Right cardiac atrium (tissue), 5 donors: ENCODE results near the gene ELAVL3. TPM values are rescaled to one million over a fixed set of nuclear protein-coding genes. Genes with fewer than 3 reads are reported as not detected.
"Not testable (repeated sequence)": the region's sequence is repeated elsewhere in the genome, so short reads cannot be mapped to it uniquely, and the experiment has no call there.

Source experiments
- ATAC-seq, 2 donors: fragments of 200-7000 bp; cut with Tn5 transposase; one replicate each; pipeline versions ENCODE4 v1.8.0 to v1.9.1; 2020; ENCODE audit warnings: moderate library complexity in 2 of 2, mild to moderate bottlenecking in 1 of 2
- DNase-seq, 3 donors: peaks; one replicate each; pipeline ENCODE4 v3.0.0-alpha.2; 2020
- H3K27ac ChIP-seq: one replicate; pipeline ENCODE4 v1.5.1; 2013; ENCODE audit warnings: mild to moderate bottlenecking, low read length, control low read depth, moderate library complexity
- H3K27me3 ChIP-seq: one replicate; pipeline ENCODE4 v1.6.1; 2013; ENCODE audit not compliant: control insufficient read depth, insufficient read depth
- H3K4me1 ChIP-seq: one replicate; pipeline ENCODE4 v1.6.1; 2013; ENCODE audit warnings: low read length; ENCODE audit not compliant: control insufficient read depth, insufficient read depth
- H3K4me3 ChIP-seq: one replicate; pipeline ENCODE4 v1.5.1; 2013; ENCODE audit warnings: low read length, control low read depth
- H3K9me3 ChIP-seq: one replicate; pipeline ENCODE4 v1.6.1; 2013; ENCODE audit warnings: low read length; ENCODE audit not compliant: control insufficient read depth
- whole genome bisulfite sequencing: extraction: QIAGEN DNeasy Blood & Tissue Kit; methylation state at CpG from one replicate; pipeline ENCODE4 v1.1.7; 2013; 5-methylcytosine and 5-hydroxymethylcytosine counted together
- intact Hi-C, 4 donors: fragments of 100-400 bp; cut with DNase I; formaldehyde crosslinking; loops; one replicate each; pipeline versions ENCODE4 v1.11.0 to v1.14.0; 2022 to 2023
- polyA plus RNA-seq: library from polyadenylated mRNA; stranded (reverse); fragments of 200-250 nt; gene quantifications from one replicate; pipeline ENCODE4 v1.2.3, GENCODE V29; 2013
- total RNA-seq, 4 donors: library from RNA; stranded (reverse); fragmentation: NEBNext Ultra II Directional; extraction: Animal tissue kit (Norgen Biotek cat#: 25700); gene quantifications; one replicate each; pipeline ENCODE4 v1.2.1, GENCODE V29; 2021
- donor health status: healthy with polysubstance abuse.
- donor health status: DM: no; HTN: yes; CAD: no.
- donor health status: DM: no; HTN: no; CAD: no.
- donor health status: DM: no; HTN: yes; CAD: no; lungs with severe emphysema.
- donor health status: DM: yes; HTN: yes; CAD: no.

Gene ELAVL3
- total and polyA plus RNA-seq, 5 donors = 0.14 TPM; not detected in 4

DNA sequence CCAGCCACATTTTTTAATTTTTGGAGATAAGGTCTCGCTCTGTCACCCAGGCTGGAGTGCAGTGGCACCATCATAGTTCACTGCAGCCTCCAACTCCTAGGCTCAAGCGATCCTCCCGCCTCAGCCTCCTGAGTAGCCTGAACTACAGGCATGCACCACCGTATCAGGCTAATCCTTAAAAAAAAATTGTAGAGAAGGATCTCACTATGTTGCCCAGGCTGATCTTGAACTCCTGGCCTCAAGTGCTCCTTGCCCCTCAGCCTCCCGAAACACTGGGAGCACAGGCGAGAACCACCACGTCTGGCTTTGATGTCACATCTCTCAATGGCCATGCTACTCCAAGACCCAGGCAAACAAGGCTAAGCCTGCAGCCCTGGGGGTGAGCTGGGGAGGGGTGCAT lies 24.2 kb downstream of the ELAVL3 start:
- no peak overlapping the region for H3K4me3 ChIP-seq
- WGBS = 90% methylated on average over 7 of the region's 7 CpGs
- H3K9me3 ChIP-seq = no peaks in the 10 kb centered on the region
- H3K4me1 ChIP-seq = no peaks in the 10 kb centered on the region
- no peak overlapping the region for H3K27ac ChIP-seq
- no peak for ATAC-seq
- intact Hi-C loops = no loop called here
- no peaks in the 10 kb centered on the region for H3K27me3 ChIP-seq
- DNase-seq = no peak

DNA sequence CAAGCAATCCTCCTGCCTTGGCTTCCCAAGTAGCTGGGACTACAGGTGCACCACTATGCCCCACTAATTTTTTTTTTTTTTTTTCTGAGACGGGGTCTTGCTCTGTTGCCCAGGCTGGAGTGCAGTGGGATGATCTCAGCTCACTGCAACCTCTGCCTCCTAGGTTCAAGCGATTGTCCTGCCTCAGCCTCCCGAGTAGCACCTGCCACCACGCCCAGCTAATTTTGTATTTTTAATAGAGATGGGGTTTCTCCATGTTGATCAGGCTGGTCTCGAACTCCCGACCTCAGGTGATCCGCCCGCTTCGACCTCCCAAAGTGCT lies 25.7 kb downstream of the ELAVL3 start:
- H3K4me3 ChIP-seq, H3K27me3 ChIP-seq, intact Hi-C loops, H3K27ac ChIP-seq, ATAC-seq, H3K4me1 ChIP-seq, DNase-seq, H3K9me3 ChIP-seq: not testable (repeated sequence)
- WGBS = 87% methylated on average over 9 of the region's 9 CpGs

DNA sequence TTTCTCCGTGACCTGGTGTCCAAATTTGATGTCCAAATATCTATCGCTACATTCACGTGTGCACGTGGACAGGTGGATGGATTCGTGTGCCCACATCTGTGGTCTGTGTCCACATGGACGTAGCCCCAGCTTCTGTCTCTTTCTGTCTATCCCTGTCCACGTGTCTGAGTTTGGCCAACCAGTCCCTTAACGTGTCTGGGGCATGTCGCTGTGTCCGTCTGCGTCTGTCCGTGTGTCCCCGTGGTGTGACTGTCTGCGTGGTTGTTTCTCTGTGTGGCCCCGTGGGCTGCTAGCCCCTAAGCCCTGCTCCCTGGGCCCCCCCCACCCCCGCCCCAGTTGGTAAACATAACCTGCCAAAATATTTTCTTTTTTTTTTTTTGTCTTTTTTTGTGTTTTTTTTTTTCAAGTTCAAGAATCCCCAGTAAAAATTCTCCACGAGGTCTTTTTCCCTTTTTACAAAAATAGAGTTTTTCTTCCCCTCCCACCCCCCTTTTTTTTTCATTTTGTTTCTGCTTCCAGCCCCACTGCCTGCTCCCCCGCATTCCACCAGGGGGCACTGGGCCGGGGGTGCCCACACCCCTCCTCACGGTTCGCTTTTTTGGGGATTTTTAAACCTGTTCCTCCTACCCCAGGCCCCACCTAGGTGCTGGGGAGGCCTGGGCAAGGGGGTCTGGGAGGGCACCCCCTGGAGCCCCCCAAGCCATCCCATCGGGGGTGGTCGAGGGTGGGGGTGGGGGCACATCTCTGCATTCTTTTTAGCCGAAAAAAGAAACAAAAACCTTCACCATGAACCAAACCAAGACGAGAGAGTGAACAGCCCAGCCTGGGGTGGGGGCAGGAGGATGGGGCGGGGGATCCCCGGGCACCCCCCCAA lies 27.1 kb downstream of the ELAVL3 start:
- H3K4me1 ChIP-seq = no peaks in the 10 kb centered on the region
- no peaks in the 10 kb centered on the region for H3K9me3 ChIP-seq
- intact Hi-C loops = no loop called here
- no peak overlapping the region for H3K4me3 ChIP-seq
- no peaks in the 10 kb centered on the region for H3K27me3 ChIP-seq
- 57% methylated on average over 27 of the region's 27 CpGs for WGBS
- ATAC-seq = no peak
- DNase-seq = no peak
- no peak overlapping the region for H3K27ac ChIP-seq

DNA sequence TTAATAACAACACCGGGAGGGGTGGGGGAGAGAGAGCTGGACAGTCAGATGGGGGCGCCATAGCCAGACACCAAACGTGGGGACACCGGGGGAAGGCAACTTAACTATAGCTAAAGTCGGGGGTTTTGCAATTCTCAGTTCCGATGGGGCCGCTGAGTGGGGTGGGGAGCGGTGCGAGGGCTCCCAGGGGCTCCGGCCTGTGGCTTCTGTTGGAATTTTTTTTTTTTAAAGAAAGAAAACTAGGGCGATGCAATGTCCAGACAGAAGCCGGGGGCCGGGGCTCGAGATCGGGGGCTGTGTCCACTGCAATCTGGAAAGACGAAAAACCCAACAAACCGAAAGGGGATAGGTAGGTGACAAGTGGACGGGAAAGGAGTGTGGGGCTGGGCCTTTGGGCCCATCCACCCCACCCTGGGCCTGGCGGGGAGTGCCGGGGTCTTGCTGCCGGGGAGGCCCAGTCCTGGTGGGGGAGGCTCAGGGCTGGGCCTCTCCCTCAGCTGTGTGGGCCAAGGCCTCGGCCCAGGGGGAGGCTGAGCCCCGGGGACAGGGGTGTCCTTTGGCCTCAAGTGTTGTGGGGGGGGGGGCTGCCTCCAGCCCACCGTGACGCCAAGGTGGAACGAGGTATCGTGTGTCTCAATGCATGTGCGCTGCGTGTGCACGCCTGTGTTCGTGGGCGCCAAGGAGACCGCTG lies 28.1 kb downstream of the ELAVL3 start:
- Histone ChIP-seq H3K4me3 (no peak overlapping the region), H3K4me1 (no peaks in the 10 kb centered on the region), H3K27me3 (no peaks in the 10 kb centered on the region), H3K27ac (no peak overlapping the region), H3K9me3 (no peaks in the 10 kb centered on the region)
- WGBS = 75% methylated on average over 33 of the region's 33 CpGs
- intact Hi-C loops = no loop called here
- DNase-seq (no peak), ATAC-seq (no peak)

DNA sequence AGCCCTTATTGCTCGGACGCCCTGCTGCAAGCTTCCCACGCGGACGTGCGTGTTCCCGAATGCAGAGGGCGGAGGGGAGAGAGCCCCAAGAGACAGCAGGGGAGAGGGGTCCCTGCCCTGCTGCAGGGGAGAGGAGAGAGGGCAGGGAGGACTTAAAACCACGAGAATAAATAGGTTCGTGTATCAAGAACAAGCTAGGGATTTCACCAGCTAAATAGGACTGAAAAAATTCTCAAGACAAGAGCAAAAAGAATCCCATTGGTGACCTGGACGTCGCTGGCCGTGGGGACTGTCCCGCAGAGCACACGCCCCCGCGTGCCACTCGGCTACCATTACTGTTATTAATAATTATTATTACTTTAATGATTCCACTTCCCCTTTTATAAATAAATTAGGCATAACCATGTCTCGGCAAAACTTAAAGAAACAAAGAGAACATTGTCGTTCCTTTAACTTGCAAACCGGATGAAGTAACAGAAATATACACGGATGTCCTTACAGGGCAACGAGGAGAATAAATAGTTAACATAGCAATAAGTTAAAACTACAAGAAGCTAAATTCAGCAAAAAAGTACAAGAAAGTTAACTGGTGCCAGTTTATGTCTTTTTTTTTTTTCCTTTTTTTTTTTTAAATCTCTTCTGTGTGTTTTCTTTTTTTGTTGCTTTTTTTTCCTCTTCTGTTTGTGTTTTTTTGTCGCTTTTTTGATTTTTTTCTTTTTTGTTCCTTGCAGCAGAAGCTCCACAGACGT lies 28.8 kb downstream of the ELAVL3 start:
- no peak for DNase-seq

DNA sequence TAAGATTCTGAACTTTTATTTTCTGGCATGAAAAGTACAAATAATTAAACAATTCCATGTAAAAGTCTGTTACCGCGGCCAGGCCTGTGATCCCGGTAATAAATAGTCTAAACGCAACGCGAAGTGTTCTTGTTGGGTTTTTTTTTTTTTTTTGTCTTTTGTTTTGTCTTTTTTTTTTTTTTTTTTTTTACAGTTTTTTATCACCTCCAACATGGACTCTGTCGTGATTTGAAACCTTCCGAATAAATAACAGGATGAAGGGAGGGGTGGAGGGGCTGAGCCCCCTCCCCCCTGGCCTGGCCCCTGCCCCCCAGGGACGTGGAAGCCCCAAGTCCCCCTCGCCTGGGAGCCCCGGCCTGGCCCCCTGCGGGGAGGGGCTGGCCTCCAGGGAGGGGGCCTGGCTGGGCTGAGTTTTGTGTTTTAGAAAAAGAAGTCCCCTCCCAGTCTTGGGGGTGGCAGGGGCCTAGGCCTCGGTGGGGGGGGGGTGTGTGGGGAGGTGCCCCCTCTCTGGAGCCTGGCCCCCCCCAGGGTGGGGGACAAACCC lies 29.4 kb downstream of the ELAVL3 start:
- Histone ChIP-seq H3K27ac (no peak overlapping the region), H3K27me3 (no peaks in the 10 kb centered on the region), H3K4me3 (no peak overlapping the region), H3K4me1 (no peaks in the 10 kb centered on the region), H3K9me3 (no peaks in the 10 kb centered on the region)
- ATAC-seq (no peak), DNase-seq (no peak)
- intact Hi-C loops = no loop called here
- WGBS = 27% methylated on average over 13 of the region's 13 CpGs

More for the DNA sequence above, 28.8 kb downstream of the ELAVL3 start:
- Histone ChIP-seq H3K4me3 (no peak overlapping the region), H3K27me3 (no peaks in the 10 kb centered on the region), H3K27ac (no peak overlapping the region), H3K9me3 (no peaks in the 10 kb centered on the region), H3K4me1 (no peaks in the 10 kb centered on the region)
- intact Hi-C loops = no loop called here
- 23% methylated on average over 25 of the region's 25 CpGs for WGBS
- ATAC-seq = no peak

DNA sequence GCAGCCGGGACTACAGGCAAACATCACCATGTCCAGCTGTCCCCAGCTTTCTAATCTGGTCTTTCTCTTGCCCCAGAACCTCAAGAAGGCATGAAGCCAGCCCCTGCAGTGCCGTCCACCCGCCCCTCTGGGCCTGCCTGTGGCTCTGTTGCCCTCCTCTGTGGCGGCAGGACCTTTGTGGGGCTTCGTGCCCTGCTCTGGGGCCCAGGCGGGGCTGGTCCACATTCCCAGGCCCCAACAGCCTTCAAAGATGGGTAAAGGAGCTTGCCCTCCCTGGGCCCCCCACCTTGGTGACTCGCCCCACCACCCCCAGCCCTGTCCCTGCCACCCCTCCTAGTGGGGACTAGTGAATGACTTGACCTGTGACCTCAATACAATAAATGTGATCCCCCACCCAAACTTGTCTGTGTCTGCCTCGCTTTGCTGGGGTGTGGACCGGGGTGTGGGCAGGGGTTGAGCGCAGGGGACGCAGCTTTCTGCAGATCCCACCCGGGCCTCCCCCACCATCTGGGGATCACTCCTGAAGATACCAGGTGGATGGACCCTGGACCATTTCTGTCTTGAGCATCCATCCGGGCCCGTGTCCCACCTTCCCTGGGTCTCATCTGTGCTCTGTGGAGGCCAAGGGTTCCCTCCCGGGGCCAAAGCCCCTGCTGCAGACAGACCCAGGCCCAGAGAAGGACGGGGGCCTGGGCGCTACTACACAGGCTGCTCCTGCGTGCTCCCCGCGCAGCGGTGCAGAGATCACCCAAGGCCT lies 30.1 kb downstream of the ELAVL3 start:
- no peak overlapping the region for H3K27ac ChIP-seq
- no peak overlapping the region for H3K4me3 ChIP-seq
- intact Hi-C loops = no loop called here
- no peaks in the 10 kb centered on the region for H3K27me3 ChIP-seq
- 89% methylated on average over 21 of the region's 21 CpGs for WGBS
- no peaks in the 10 kb centered on the region for H3K4me1 ChIP-seq
- DNase-seq = no peak
- no peaks in the 10 kb centered on the region for H3K9me3 ChIP-seq
- no peak for ATAC-seq

DNA sequence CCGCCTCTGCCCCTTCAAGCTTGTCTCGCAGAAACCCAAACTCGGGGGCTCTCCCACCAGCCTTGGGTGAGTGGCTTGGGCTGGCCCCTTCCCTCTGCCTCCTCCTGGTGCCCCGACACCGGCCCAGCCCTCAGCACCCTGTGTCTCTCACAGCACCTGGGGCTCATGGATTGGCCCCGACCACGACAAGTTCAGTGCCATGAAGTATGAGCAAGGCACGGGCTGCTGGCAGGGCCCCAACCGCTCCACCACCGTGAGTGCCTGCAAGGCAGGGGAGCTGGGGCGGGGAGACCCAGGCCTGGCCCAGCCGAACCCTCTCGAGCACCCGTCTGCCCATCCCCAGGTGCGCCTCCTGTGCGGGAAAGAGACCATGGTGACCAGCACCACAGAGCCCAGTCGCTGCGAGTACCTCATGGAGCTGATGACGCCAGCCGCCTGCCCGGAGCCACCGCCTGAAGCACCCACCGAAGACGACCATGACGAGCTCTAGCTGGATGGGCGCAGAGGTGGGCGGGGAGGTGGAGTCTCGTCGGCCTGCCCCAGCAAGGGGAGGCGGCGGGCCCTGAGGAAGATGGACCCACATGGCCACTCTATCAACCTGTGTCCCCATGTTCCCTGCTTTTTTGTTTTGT lies 31.8 kb downstream of the ELAVL3 start:
- Histone ChIP-seq H3K27ac (no peak overlapping the region), H3K4me1 (no peaks in the 10 kb centered on the region), H3K27me3 (no peaks in the 10 kb centered on the region), H3K9me3 (no peaks in the 10 kb centered on the region), H3K4me3 (no peak overlapping the region)
- ATAC-seq = no peak
- 95% methylated on average over 31 of the region's 31 CpGs for WGBS
- DNase-seq = no peak
- intact Hi-C loops = loop anchor here (5.0 to 10.0 kb wide), 6 partner anchors 64 to 224 kb away; partner anchors contain the start of genes TSPAN16 (in 3 of the 4) and EPOR (in 1 of the 4)

DNA sequence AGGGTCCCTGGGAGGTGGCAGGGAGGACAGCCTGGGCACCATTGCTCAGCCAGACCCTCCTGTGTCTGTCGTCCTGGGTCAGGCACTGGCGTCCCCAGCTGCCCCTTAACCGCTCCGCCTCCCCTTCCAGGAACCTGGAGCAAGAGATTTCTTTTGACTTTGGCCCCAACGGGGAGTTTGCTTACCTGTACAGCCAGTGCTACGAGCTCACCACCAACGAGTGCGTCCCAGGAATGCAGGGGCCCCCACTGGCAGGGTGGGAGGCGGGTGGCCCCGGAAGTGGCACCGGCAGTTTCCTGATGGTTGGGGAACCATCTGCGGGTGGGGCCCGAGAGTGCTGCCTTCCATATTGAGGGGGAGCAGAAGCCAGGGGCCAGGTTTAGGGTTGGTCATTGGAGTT lies 32.4 kb downstream of the ELAVL3 start:
- no peaks in the 10 kb centered on the region for H3K9me3 ChIP-seq
- DNase-seq (peak in 1 of 3 donors; percentile 47), ATAC-seq (no peak)
- H3K27ac ChIP-seq = no peak overlapping the region
- H3K4me1 ChIP-seq = no peaks in the 10 kb centered on the region
- intact Hi-C loops = loop anchor here (5.0 to 10.0 kb wide), 6 partner anchors 64 to 224 kb away; partner anchors contain the start of genes TSPAN16 (in 3 of the 4) and EPOR (in 1 of the 4)
- H3K27me3 ChIP-seq = no peaks in the 10 kb centered on the region
- H3K4me3 ChIP-seq = no peak overlapping the region
- WGBS = 88% methylated on average over 13 of the region's 13 CpGs
